K562 (cell line): Measurements from ENCODE around the gene ANKRD44. TPM values are rescaled to one million over a fixed set of nuclear protein-coding genes. Genes with fewer than 3 reads are reported as not detected.

ENCODE experiments used
- ATAC-seq: fragments of 200-7000 bp; cut with Tn5 transposase; 3 replicates; pipeline ENCODE4 v1.9.1; 2020; ENCODE audit warnings: moderate library complexity
- BruUV-seq: library from RNA; stranded (reverse); fragments of 400-500 nt; replicated peaks from 2 replicates; lab custom pipeline; 2021; lab: Mats Ljungman, UMichigan
- CTCF ChIA-PET: fragments of 300-600 bp; formaldehyde crosslinking; extraction: SDS; loops from one replicate; lab custom pipeline; 2021; ENCODE audit warnings: low intra/inter-chr PET ratio; lab: Yijun Ruan, JAX
- POLR2A ChIA-PET: fragments of 300-600, 350-650 bp; sonication (Branson Sonifier 250); formaldehyde crosslinking; extraction: SDS; loops from one replicate; lab custom pipeline; 2021; ENCODE audit warnings: antibody characterized with exemption, inconsistent platforms; lab: Yijun Ruan, JAX
- DNase-seq, 4 experiments: peaks; one replicate each; pipeline versions ENCODE4 v3.0.0 to v3.0.0-alpha.2; 2011 to 2018; ENCODE audit warnings: low spot score in 3 of 4, mixed read lengths in 3 of 4; ENCODE audit errors: extremely low read depth in 1 of 4
- FAIRE-seq: peaks from 2 replicates; lab custom pipeline; 2011; peaks lifted over from hg19 to GRCh38; lab: Jason Lieb, UNC
- H2AFZ ChIP-seq: 2 replicates; pipeline ENCODE4 v1.6.0; 2011; ENCODE audit warnings: low read depth, low read length, control low read depth, inconsistent platforms
- H3K27ac ChIP-seq: fragments of 200-600 bp; 3 replicates; pipeline ENCODE4 v1.8.0; 2011; ENCODE audit warnings: low read depth, mild to moderate bottlenecking, control low read depth, inconsistent platforms, low read length, moderate library complexity, mixed read lengths; ENCODE audit errors: extremely low read depth
- H3K27me3 ChIP-seq, 2 experiments: fragments of 300-600 bp in 1 of 2; 2 replicates in 1 of 2; 3 replicates in 1 of 2; pipeline versions ENCODE4 v1.6.0 to v1.8.0; 2011; ENCODE audit warnings: inconsistent platforms in 2 of 2, low read length in 2 of 2, mild to moderate bottlenecking in 1 of 2, mixed read lengths in 1 of 2, moderate library complexity in 1 of 2; ENCODE audit not compliant: control insufficient read depth in 2 of 2, insufficient read depth in 2 of 2
- H3K36me3 ChIP-seq: fragments of 300-600 bp; 3 replicates; pipeline ENCODE4 v1.8.0; 2011; ENCODE audit warnings: mild to moderate bottlenecking, low read length, inconsistent platforms; ENCODE audit not compliant: control insufficient read depth, insufficient read depth
- H3K4me1 ChIP-seq, 2 experiments: fragments of 200-600 bp in 1 of 2; replicated peaks in 1 of 2; 2 replicates in 1 of 2; 3 replicates in 1 of 2; pipeline versions ENCODE4 v1.5.1 to v1.8.0; 2011; ENCODE audit warnings: inconsistent platforms in 2 of 2, low read length in 2 of 2, mild to moderate bottlenecking in 1 of 2, mixed read lengths in 1 of 2, moderate library complexity in 1 of 2; ENCODE audit not compliant: control insufficient read depth in 2 of 2, insufficient read depth in 2 of 2
- H3K4me2 ChIP-seq: 2 replicates; pipeline ENCODE4 v1.6.1; 2011; ENCODE audit warnings: low read length, control low read depth, inconsistent platforms, mixed read lengths; ENCODE audit not compliant: insufficient read depth
- H3K4me3 ChIP-seq: fragments of 200-600 bp; sonication (generic), shearing (Covaris generic); 2 replicates; pipeline ENCODE4 v1.5.1; 2016; ENCODE audit warnings: control low read depth, inconsistent platforms
- H3K79me2 ChIP-seq: fragments of 200-600 bp; 3 replicates; pipeline ENCODE4 v1.8.0; 2011; ENCODE audit warnings: low read length, inconsistent platforms; ENCODE audit not compliant: control insufficient read depth, insufficient read depth
- H3K9ac ChIP-seq, 2 experiments: 2 replicates each; pipeline versions ENCODE4 v1.6.0 to v1.6.1; 2011; ENCODE audit warnings: low read depth in 2 of 2, low read length in 2 of 2, control low read depth in 1 of 2, inconsistent platforms in 1 of 2, mild to moderate bottlenecking in 1 of 2, mixed read lengths in 1 of 2; ENCODE audit not compliant: insufficient read depth in 1 of 2
- H3K9me1 ChIP-seq: one replicate; pipeline ENCODE4 v1.6.0; 2011; ENCODE audit warnings: inconsistent platforms, mild to moderate bottlenecking, low read length, moderate library complexity; ENCODE audit not compliant: control insufficient read depth, insufficient read depth
- H3K9me3 ChIP-seq: replicated peaks from 2 replicates; pipeline ENCODE4 v1.5.1; 2011; ENCODE audit warnings: low read depth, low read length, inconsistent platforms; ENCODE audit not compliant: control insufficient read depth, insufficient read depth
- H4K20me1 ChIP-seq: replicated peaks from 2 replicates; pipeline ENCODE4 v1.6.1; 2011; ENCODE audit warnings: low read length, inconsistent platforms, mixed read lengths; ENCODE audit not compliant: control insufficient read depth, insufficient read depth
- ARHGAP35 ChIP-seq: fragments of 450-650 bp; IDR thresholded peaks from 2 replicates; pipeline ENCODE4 v1.6.1; 2018; ENCODE audit not compliant: partially characterized antibody
- MYNN ChIP-seq, 2 experiments: sonication (generic); formaldehyde crosslinking in 1 of 2; IDR thresholded peaks; 2 replicates each; pipeline versions ENCODE4 v1.5.0 to v1.6.1; 2016 to 2020; ENCODE audit warnings: antibody characterized with exemption in 1 of 2, missing genetic modification reagents in 1 of 2
- RFX7 ChIP-seq: fragments of 250-450 bp; sonication (Bioruptor Pico); IDR thresholded peaks from 2 replicates; pipeline ENCODE4 v1.5.1; 2021; ENCODE audit warnings: mild to moderate bottlenecking
- ZBTB17 ChIP-seq: fragments of 450-650 bp; formaldehyde crosslinking; IDR thresholded peaks from 2 replicates; pipeline ENCODE4 v1.4.0; 2020; ENCODE audit warnings: mild to moderate bottlenecking
- ZFPM2 ChIP-seq: fragments of 250-450 bp; sonication (Bioruptor Pico); IDR thresholded peaks from 2 replicates; pipeline ENCODE4 v1.5.1; 2022; ENCODE audit warnings: mild to moderate bottlenecking
- ZNF766 ChIP-seq: fragments of 200-800 bp; sonication (Bioruptor generic); conservative IDR thresholded peaks from 2 replicates; pipeline ENCODE4 v1.6.1; 2016; ENCODE audit warnings: missing genetic modification characterization, missing compliant biosample characterization
- in situ Hi-C: fragments of 300-500 bp; cut with MboI; formaldehyde crosslinking; loops from 4 replicates; pipeline ENCODE4 v1.15.0; 2018; ENCODE audit warnings: inconsistent platforms, mixed read lengths
- intact Hi-C: fragments of 100-400 bp; cut with micrococcal nuclease; formaldehyde crosslinking; loops from 2 replicates; pipeline ENCODE4 v1.14.2; 2022
- polyA plus RNA-seq, 8 experiments: library from polyadenylated mRNA; depleted of rRNA in 4 of 8; stranded (reverse) in 5 of 8; unstranded in 3 of 8; fragments of >200 nt; fragmentation: Nextera tagmentation in 2 of 8; fragmentation: Illumina TruSeq in 1 of 8; extraction: Ambion mirVana in 2 of 8; extraction: Trizol in 1 of 8; gene quantifications; 2 replicates each; pipeline versions ENCODE4 v1.2.1 to v1.2.3, GENCODE V29; 2011 to 2014; ENCODE audit warnings: inconsistent platforms in 1 of 8, missing spikeins in 1 of 8
- total RNA-seq, 7 experiments: library from RNA; depleted of rRNA in 6 of 7; stranded (reverse); fragments of >200 nt in 6 of 7; fragmentation: Illumina TruSeq in 2 of 7; extraction: Trizol in 2 of 7; gene quantifications; 2 replicates each; pipeline versions ENCODE4 v1.2.1 to v1.2.3, GENCODE V29; 2011 to 2021; ENCODE audit warnings: low replicate concordance in 1 of 7
- TF ChIP-seq, protein P1 (sequence below): fragments of 450-650 bp; IDR thresholded peaks from 2 replicates; pipeline ENCODE4 v1.6.1; 2016; ENCODE audit warnings: low read depth
- TF ChIP-seq, protein P2 (sequence below): fragments of 200-400 bp; formaldehyde crosslinking; IDR thresholded peaks from 2 replicates; pipeline ENCODE4 v1.6.1; 2017; ENCODE audit warnings: mild to moderate bottlenecking, low read depth, low read length, moderate library complexity
- TF ChIP-seq, protein P3 (sequence below): fragments of 250-450 bp; sonication (Bioruptor Pico); IDR thresholded peaks from 2 replicates; pipeline ENCODE4 v1.8.0; 2021; ENCODE audit warnings: borderline replicate concordance, mild to moderate bottlenecking, moderate library complexity; ENCODE audit not compliant: poor library complexity, severe bottlenecking

Gene ANKRD44
- total and polyA plus RNA-seq, 9 of the 15 experiments (the other 6 are each of a cell fraction or from before 2014, with no cell fraction given) = 0.03 to 0.64 (median 0.07) TPM; not detected in 3

DNA sequence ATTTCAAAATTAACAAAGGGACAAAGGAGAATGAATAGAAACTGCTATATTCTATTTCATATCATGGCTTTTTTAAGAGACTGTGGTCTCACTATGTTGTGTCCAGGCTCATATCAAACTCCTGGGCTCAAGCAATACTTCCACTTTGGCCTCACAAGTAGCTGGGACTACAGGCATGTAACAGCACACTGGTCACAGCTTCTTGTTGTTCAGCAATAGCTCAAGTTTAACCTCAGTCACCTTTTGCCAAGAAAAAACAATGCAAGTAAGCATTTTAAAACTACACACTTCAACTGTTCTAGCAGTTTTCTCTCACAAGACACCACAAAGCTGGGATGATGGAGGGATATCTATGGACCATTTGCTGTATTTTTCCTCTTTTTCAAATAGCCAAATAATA lies 77.1 kb downstream of the ANKRD44 start:
- Histone ChIP-seq H3K4me3 (no peak overlapping the region), H3K4me1 (no peaks in the 10 kb centered on the region; a peak in 1 of 5 replicates), H3K27ac (no peak overlapping the region), H4K20me1 (no peaks in the 10 kb centered on the region), H3K79me2 (no peaks in the 10 kb centered on the region), H3K27me3 (no peaks in the 10 kb centered on the region; a peak in 2 of 5 replicates), H3K36me3 (no peaks in the 10 kb centered on the region), H3K9me1 (no peaks in the 10 kb centered on the region), H3K4me2 (no peak overlapping the region), H3K9me3 (no peaks in the 10 kb centered on the region), H3K9ac (no peak overlapping the region), H2AFZ (no peak overlapping the region)
- intact Hi-C loops = no loop called here
- FAIRE-seq (no peak), ATAC-seq (no peak), DNase-seq (no peak)
- no TSS peak for BruUV-seq
- CTCF ChIA-PET = no interaction called here
- in situ Hi-C loops = no loop called here
- POLR2A ChIA-PET = no interaction called here
- TF ChIP-seq, protein P1, sequence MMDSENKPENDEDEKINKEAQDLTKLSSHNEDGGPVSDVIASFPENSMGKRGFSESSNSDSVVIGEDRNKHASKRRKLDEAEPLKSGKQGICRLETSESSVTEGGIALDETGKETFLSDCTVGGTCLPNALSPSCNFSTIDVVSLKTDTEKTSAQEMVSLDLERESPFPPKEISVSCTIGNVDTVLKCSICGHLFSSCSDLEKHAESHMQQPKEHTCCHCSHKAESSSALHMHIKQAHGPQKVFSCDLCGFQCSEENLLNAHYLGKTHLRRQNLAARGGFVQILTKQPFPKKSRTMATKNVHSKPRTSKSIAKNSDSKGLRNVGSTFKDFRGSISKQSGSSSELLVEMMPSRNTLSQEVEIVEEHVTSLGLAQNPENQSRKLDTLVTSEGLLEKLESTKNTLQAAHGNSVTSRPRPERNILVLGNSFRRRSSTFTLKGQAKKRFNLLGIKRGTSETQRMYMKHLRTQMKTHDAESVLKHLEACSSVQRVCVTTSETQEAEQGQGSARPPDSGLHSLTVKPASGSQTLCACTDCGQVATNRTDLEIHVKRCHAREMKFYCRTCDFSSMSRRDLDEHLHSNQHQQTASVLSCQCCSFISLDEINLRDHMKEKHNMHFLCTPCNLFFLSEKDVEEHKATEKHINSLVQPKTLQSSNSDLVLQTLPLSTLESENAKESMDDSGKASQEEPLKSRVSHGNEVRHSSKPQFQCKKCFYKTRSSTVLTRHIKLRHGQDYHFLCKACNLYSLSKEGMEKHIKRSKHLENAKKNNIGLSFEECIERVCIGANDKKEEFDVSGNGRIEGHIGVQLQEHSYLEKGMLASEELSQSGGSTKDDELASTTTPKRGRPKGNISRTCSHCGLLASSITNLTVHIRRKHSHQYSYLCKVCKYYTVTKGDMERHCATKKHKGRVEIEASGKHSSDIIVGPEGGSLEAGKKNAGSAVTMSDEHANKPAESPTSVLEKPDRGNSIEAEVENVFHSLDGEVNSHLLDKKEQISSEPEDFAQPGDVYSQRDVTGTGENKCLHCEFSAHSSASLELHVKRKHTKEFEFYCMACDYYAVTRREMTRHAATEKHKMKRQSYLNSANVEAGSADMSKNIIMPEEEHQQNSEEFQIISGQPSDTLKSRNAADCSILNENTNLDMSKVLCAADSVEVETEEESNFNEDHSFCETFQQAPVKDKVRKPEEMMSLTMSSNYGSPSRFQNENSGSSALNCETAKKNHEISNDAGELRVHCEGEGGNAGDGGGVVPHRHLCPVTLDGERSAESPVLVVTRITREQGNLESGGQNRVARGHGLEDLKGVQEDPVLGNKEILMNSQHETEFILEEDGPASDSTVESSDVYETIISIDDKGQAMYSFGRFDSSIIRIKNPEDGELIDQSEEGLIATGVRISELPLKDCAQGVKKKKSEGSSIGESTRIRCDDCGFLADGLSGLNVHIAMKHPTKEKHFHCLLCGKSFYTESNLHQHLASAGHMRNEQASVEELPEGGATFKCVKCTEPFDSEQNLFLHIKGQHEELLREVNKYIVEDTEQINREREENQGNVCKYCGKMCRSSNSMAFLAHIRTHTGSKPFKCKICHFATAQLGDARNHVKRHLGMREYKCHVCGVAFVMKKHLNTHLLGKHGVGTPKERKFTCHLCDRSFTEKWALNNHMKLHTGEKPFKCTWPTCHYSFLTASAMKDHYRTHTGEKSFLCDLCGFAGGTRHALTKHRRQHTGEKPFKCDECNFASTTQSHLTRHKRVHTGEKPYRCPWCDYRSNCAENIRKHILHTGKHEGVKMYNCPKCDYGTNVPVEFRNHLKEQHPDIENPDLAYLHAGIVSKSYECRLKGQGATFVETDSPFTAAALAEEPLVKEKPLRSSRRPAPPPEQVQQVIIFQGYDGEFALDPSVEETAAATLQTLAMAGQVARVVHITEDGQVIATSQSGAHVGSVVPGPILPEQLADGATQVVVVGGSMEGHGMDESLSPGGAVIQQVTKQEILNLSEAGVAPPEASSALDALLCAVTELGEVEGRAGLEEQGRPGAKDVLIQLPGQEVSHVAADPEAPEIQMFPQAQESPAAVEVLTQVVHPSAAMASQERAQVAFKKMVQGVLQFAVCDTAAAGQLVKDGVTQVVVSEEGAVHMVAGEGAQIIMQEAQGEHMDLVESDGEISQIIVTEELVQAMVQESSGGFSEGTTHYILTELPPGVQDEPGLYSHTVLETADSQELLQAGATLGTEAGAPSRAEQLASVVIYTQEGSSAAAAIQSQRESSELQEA = no peak
- TF ChIP-seq, protein P2, sequence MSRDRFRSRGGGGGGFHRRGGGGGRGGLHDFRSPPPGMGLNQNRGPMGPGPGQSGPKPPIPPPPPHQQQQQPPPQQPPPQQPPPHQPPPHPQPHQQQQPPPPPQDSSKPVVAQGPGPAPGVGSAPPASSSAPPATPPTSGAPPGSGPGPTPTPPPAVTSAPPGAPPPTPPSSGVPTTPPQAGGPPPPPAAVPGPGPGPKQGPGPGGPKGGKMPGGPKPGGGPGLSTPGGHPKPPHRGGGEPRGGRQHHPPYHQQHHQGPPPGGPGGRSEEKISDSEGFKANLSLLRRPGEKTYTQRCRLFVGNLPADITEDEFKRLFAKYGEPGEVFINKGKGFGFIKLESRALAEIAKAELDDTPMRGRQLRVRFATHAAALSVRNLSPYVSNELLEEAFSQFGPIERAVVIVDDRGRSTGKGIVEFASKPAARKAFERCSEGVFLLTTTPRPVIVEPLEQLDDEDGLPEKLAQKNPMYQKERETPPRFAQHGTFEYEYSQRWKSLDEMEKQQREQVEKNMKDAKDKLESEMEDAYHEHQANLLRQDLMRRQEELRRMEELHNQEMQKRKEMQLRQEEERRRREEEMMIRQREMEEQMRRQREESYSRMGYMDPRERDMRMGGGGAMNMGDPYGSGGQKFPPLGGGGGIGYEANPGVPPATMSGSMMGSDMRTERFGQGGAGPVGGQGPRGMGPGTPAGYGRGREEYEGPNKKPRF = no peak
- no peak for TF ChIP-seq ZFPM2
- no peak for TF ChIP-seq RFX7
- no peak for TF ChIP-seq ARHGAP35
- TF ChIP-seq MYNN (IDR thresholded peaks at IDR 0.05) = no peak
- TF ChIP-seq MYNN (CRISPR knock-in tag; IDR thresholded peaks at IDR 0.05) = no peak
- TF ChIP-seq, protein P3, sequence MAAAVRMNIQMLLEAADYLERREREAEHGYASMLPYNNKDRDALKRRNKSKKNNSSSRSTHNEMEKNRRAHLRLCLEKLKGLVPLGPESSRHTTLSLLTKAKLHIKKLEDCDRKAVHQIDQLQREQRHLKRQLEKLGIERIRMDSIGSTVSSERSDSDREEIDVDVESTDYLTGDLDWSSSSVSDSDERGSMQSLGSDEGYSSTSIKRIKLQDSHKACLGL (CRISPR knock-in tag) = no peak
- TF ChIP-seq ZBTB17 (CRISPR knock-in tag) = no peak
- TF ChIP-seq ZNF766 (CRISPR knock-in tag) = no peak
